IMR-90 (cell line): ENCODE data around the gene TDRD3. TPM values are rescaled to one million over a fixed set of nuclear protein-coding genes. Genes with fewer than 3 reads are reported as not detected.

ENCODE experiments used
- ATAC-seq: fragments of 200-7000 bp; cut with Tn5 transposase; 2 replicates; pipeline ENCODE4 v1.9.1; 2020; ENCODE audit warnings: low read depth, mild to moderate bottlenecking, moderate library complexity
- BruUV-seq: library from RNA; stranded (reverse); fragments of 400-500 nt; replicated peaks from 2 replicates; lab custom pipeline; 2021; lab: Mats Ljungman, UMichigan
- CTCF ChIA-PET: fragments of 300-600 bp; formaldehyde crosslinking; extraction: SDS; loops from one replicate; lab custom pipeline; 2021; ENCODE audit warnings: antibody characterized with exemption; lab: Yijun Ruan, JAX
- POLR2A ChIA-PET: fragments of 300-600 bp; sonication (Branson Sonifier 250); formaldehyde crosslinking; loops from one replicate; lab custom pipeline; 2022; ENCODE audit warnings: antibody characterized with exemption; ENCODE audit not compliant: unreplicated experiment; lab: Charles Lee
- DNase-seq: peaks from one replicate; pipeline ENCODE4 v3.0.0; 2013
- H2AFZ ChIP-seq: replicated peaks from 2 replicates; pipeline ENCODE3; 2013; ENCODE audit warnings: low read length, mild to moderate bottlenecking; ENCODE audit not compliant: poor library complexity
- H2AK5ac ChIP-seq: 2 replicates; pipeline ENCODE4 v1.6.1; 2013; ENCODE audit warnings: low read depth, low read length, inconsistent platforms
- H2AK9ac ChIP-seq: replicated peaks from 2 replicates; pipeline ENCODE3; 2013; ENCODE audit warnings: mild to moderate bottlenecking, low read depth, low read length, moderate library complexity; ENCODE audit not compliant: poor library complexity
- H2BK120ac ChIP-seq: 2 replicates; pipeline ENCODE4 v1.6.1; 2013; ENCODE audit warnings: low read depth, low read length, inconsistent platforms
- H2BK15ac ChIP-seq: 3 replicates; pipeline ENCODE4 v1.6.1; 2013; ENCODE audit warnings: low read depth, low read length, inconsistent platforms
- H2BK20ac ChIP-seq: 2 replicates; pipeline ENCODE4 v1.6.1; 2013; ENCODE audit warnings: low read depth, mild to moderate bottlenecking, inconsistent platforms, low read length, moderate library complexity
- H2BK5ac ChIP-seq: 2 replicates; pipeline ENCODE4 v1.6.1; 2013; ENCODE audit warnings: mild to moderate bottlenecking, low read depth, low read length, inconsistent platforms; ENCODE audit not compliant: poor library complexity, severe bottlenecking
- H3K14ac ChIP-seq: replicated peaks from 2 replicates; pipeline ENCODE4 v1.6.1; 2013; ENCODE audit warnings: low read depth, low read length, inconsistent platforms
- H3K18ac ChIP-seq: 2 replicates; pipeline ENCODE4 v1.6.1; 2013; ENCODE audit warnings: low read depth, low read length, control low read depth
- H3K23ac ChIP-seq: 2 replicates; pipeline ENCODE4 v1.6.1; 2013; ENCODE audit warnings: low read depth, low read length, inconsistent platforms
- H3K27ac ChIP-seq: 2 replicates; pipeline ENCODE4 v1.5.1; 2013; ENCODE audit warnings: mild to moderate bottlenecking, control low read depth, low read length; ENCODE audit not compliant: insufficient read depth
- H3K27me3 ChIP-seq: 2 replicates; pipeline ENCODE4 v1.6.1; 2013; ENCODE audit warnings: low read length; ENCODE audit not compliant: control insufficient read depth, insufficient read depth
- H3K36me3 ChIP-seq: 2 replicates; pipeline ENCODE4 v1.6.1; 2013; ENCODE audit warnings: low read length, mixed read lengths; ENCODE audit not compliant: control insufficient read depth, insufficient read depth
- H3K4ac ChIP-seq: 2 replicates; pipeline ENCODE4 v1.6.1; 2013; ENCODE audit warnings: low read depth, low read length, inconsistent platforms
- H3K4me1 ChIP-seq: 2 replicates; pipeline ENCODE4 v1.6.1; 2013; ENCODE audit warnings: low read length, mixed read lengths; ENCODE audit not compliant: control insufficient read depth, insufficient read depth
- H3K4me2 ChIP-seq: 2 replicates; pipeline ENCODE4 v1.6.1; 2013; ENCODE audit warnings: low read depth, mild to moderate bottlenecking, control low read depth, low read length, moderate library complexity
- H3K4me3 ChIP-seq: 2 replicates; pipeline ENCODE4 v1.5.1; 2013; ENCODE audit warnings: low read depth, mild to moderate bottlenecking, control low read depth, low read length, moderate library complexity; ENCODE audit not compliant: insufficient read depth
- H3K56ac ChIP-seq: 2 replicates; pipeline ENCODE4 v1.6.1; 2013; ENCODE audit warnings: low read length, inconsistent platforms; ENCODE audit not compliant: insufficient read depth; ENCODE audit errors: extremely low read depth
- H3K79me1 ChIP-seq, 2 experiments: 2 replicates each; pipeline ENCODE4 v1.6.1; 2013; ENCODE audit warnings: low read length in 2 of 2, inconsistent platforms in 1 of 2, low read depth in 1 of 2
- H3K9ac ChIP-seq: 2 replicates; pipeline ENCODE4 v1.6.1; 2013; ENCODE audit warnings: low read depth, low read length, control low read depth
- H3K9me1 ChIP-seq: 2 replicates; pipeline ENCODE4 v1.6.1; 2013; ENCODE audit warnings: low read length, inconsistent platforms; ENCODE audit not compliant: insufficient read depth
- H3K9me3 ChIP-seq: 2 replicates; pipeline ENCODE4 v1.6.1; 2013; ENCODE audit warnings: low read length; ENCODE audit not compliant: control insufficient read depth, insufficient read depth
- H4K20me1 ChIP-seq: 2 replicates; pipeline ENCODE4 v1.6.1; 2013; ENCODE audit warnings: low read length, inconsistent platforms; ENCODE audit not compliant: insufficient read depth
- H4K5ac ChIP-seq: 2 replicates; pipeline ENCODE4 v1.6.1; 2013; ENCODE audit warnings: mild to moderate bottlenecking, low read depth, low read length, control low read depth
- H4K8ac ChIP-seq, 2 experiments: 2 replicates each; pipeline ENCODE4 v1.6.1; 2013; ENCODE audit warnings: low read depth in 2 of 2, low read length in 2 of 2, control low read depth in 1 of 2, inconsistent platforms in 1 of 2
- H4K91ac ChIP-seq: 2 replicates; pipeline ENCODE4 v1.6.1; 2013; ENCODE audit warnings: low read depth, low read length, inconsistent platforms; ENCODE audit not compliant: insufficient read depth
- BHLHE40 ChIP-seq: fragments of 150-350 bp; IDR thresholded peaks from 2 replicates; pipeline ENCODE4 v1.6.1; 2016; ENCODE audit warnings: mild to moderate bottlenecking, low read depth, low read length
- CEBPB ChIP-seq: IDR thresholded peaks from 2 replicates; pipeline ENCODE4 v1.6.1; 2012; ENCODE audit warnings: low read depth, low read length, improper control_type of control experiment
- CHD1 ChIP-seq: IDR thresholded peaks from 2 replicates; pipeline ENCODE4 v1.6.1; 2012; ENCODE audit warnings: low read depth, low read length, improper control_type of control experiment
- CTCF ChIP-seq: conservative IDR thresholded peaks from 2 replicates; pipeline ENCODE4 v1.5.1; 2012; ENCODE audit warnings: mild to moderate bottlenecking, low read depth, low read length, improper control_type of control experiment
- ELK1 ChIP-seq: fragments of 150-350 bp; IDR thresholded peaks from 2 replicates; pipeline ENCODE4 v1.6.1; 2016; ENCODE audit warnings: low read depth, mild to moderate bottlenecking, low read length, moderate library complexity, borderline replicate concordance
- FOS ChIP-seq: fragments of 150-350 bp; IDR thresholded peaks from 2 replicates; pipeline ENCODE4 v1.6.1; 2016; ENCODE audit warnings: low read depth, low read length
- MAFK ChIP-seq: IDR thresholded peaks from 2 replicates; pipeline ENCODE4 v1.6.1; 2012; ENCODE audit warnings: low read depth, low read length, improper control_type of control experiment
- MAZ ChIP-seq: IDR thresholded peaks from 2 replicates; pipeline ENCODE4 v1.6.1; 2012; ENCODE audit warnings: low read depth, mild to moderate bottlenecking, low read length, improper control_type of control experiment, moderate library complexity, borderline replicate concordance
- MXI1 ChIP-seq: IDR thresholded peaks from 2 replicates; pipeline ENCODE4 v1.6.1; 2012; ENCODE audit warnings: low read depth, mild to moderate bottlenecking, low read length, moderate library complexity, borderline replicate concordance
- NFE2L2 ChIP-seq: fragments of 150-350 bp; IDR thresholded peaks from 2 replicates; pipeline ENCODE4 v1.6.1; 2016; ENCODE audit warnings: low read depth, mild to moderate bottlenecking, low read length
- POLR2A ChIP-seq: IDR thresholded peaks from 2 replicates; pipeline ENCODE4 v1.6.1; 2012; ENCODE audit warnings: mild to moderate bottlenecking, low read depth, low read length
- RAD21 ChIP-seq: IDR thresholded peaks from 2 replicates; pipeline ENCODE4 v1.6.1; 2012; ENCODE audit warnings: low read length, improper control_type of control experiment
- RCOR1 ChIP-seq: IDR thresholded peaks from 2 replicates; pipeline ENCODE4 v1.6.1; 2012; ENCODE audit warnings: mild to moderate bottlenecking, low read length, improper control_type of control experiment; ENCODE audit not compliant: insufficient replicate concordance
- RFX5 ChIP-seq: IDR thresholded peaks from 2 replicates; pipeline ENCODE4 v1.8.0; 2012; ENCODE audit warnings: low read depth, mild to moderate bottlenecking, low read length, moderate library complexity
- SMC3 ChIP-seq: fragments of 150-350 bp; IDR thresholded peaks from 2 replicates; pipeline ENCODE4 v1.6.1; 2016; ENCODE audit warnings: low read depth, mild to moderate bottlenecking, antibody characterized with exemption, low read length, moderate library complexity
- WGBS, 2 experiments: methylation state at CpG; one replicate each; pipeline versions ENCODE4 v1.1.5 to v1.1.7; 2013; ENCODE audit warnings: missing lambda C conversion rate in 2 of 2; ENCODE audit not compliant: insufficient read length in 1 of 2; ENCODE audit errors: extremely low coverage in 2 of 2; 5-methylcytosine and 5-hydroxymethylcytosine counted together
- dilution Hi-C: fragments of 300-500 bp; cut with HindIII; formaldehyde crosslinking; loops from one replicate; pipeline ENCODE4 v1.14.3; 2018; ENCODE audit warnings: low sequenced_read_pairs; ENCODE audit not compliant: unreplicated experiment
- in situ Hi-C: fragments of 300-500 bp; cut with MboI; formaldehyde crosslinking; loops from 3 replicates; pipeline ENCODE4 v1.14.3; 2019; ENCODE audit warnings: low sequenced_read_pairs, inconsistent platforms, mixed read lengths
- intact Hi-C: fragments of 100-400 bp; cut with micrococcal nuclease; formaldehyde crosslinking; loops from 2 replicates; pipeline ENCODE4 v1.10.0; 2022
- polyA plus RNA-seq, 3 experiments: library from polyadenylated mRNA; depleted of rRNA; stranded (reverse); fragments of >200 nt; gene quantifications; 2 replicates each; pipeline ENCODE4 v1.2.3, GENCODE V29; 2012; ENCODE audit warnings: low replicate concordance in 1 of 3
- total RNA-seq: library from RNA; depleted of rRNA; stranded (reverse); fragments of >200 nt; gene quantifications from 2 replicates; pipeline ENCODE4 v1.2.3, GENCODE V29; 2012
- TF ChIP-seq, protein P1 (sequence below): fragments of 150-350 bp; IDR thresholded peaks from 2 replicates; pipeline ENCODE4 v1.6.1; 2017; ENCODE audit warnings: mild to moderate bottlenecking, antibody characterized with exemption, low read length, low read depth

The TDRD3 gene
- total and polyA plus RNA-seq, 2 of the 4 experiments (the other 2 are of a cell fraction), result 3.9 to 12.0 TPM

- DNase-seq, result no peak
- Histone ChIP-seq H2BK20ac (no peak overlapping the region), H2AK9ac (no peak overlapping the region), H2AFZ (no peak overlapping the region), H3K79me1 (no peaks in the 10 kb centered on the region), H4K20me1 (no peaks in the 10 kb centered on the region), H3K56ac (no peak overlapping the region), H3K14ac (no peak overlapping the region), H4K5ac (no peak overlapping the region), H2AK5ac (no peak overlapping the region), H2BK120ac (no peak overlapping the region), H3K4me2 (no peak overlapping the region), H4K91ac (no peak overlapping the region), H3K18ac (no peak overlapping the region), H3K9me3 (no peaks in the 10 kb centered on the region), H3K4me1 (no peaks in the 10 kb centered on the region), H3K4ac (no peak overlapping the region), H3K27ac (no peak overlapping the region), H3K9me1 (no peaks in the 10 kb centered on the region), H3K23ac (no peak overlapping the region), H2BK5ac (no peak overlapping the region), H2BK15ac (no peak overlapping the region), H3K9ac (no peak overlapping the region), H3K27me3 (no peaks in the 10 kb centered on the region), H3K36me3 (no peaks in the 10 kb centered on the region), H3K4me3 (no peak overlapping the region), H4K8ac (no peak overlapping the region)
- intact Hi-C loops (no loop called here), in situ Hi-C loops (loop anchor here (10.0 kb wide), 1 partner anchor 145 kb away; no protein-coding TSS in a partner anchor), dilution Hi-C loops (no loop called here)
- ATAC-seq, result no peak
- no TSS peak for BruUV-seq
- POLR2A ChIA-PET, result no interaction called here
- no peak for TF ChIP-seq MAZ
- TF ChIP-seq SMC3, result no peak
- TF ChIP-seq MAFK, result no peak
- TF ChIP-seq FOS, result no peak
- TF ChIP-seq RFX5, result no peak
- TF ChIP-seq CTCF, result no peak
- no peak for TF ChIP-seq MXI1
- no peak for TF ChIP-seq ELK1
- TF ChIP-seq, protein P1, sequence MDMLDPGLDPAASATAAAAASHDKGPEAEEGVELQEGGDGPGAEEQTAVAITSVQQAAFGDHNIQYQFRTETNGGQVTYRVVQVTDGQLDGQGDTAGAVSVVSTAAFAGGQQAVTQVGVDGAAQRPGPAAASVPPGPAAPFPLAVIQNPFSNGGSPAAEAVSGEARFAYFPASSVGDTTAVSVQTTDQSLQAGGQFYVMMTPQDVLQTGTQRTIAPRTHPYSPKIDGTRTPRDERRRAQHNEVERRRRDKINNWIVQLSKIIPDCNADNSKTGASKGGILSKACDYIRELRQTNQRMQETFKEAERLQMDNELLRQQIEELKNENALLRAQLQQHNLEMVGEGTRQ, result no peak
- TF ChIP-seq NFE2L2, result no peak
- TF ChIP-seq RCOR1, result no peak
- TF ChIP-seq CHD1, result no peak
- TF ChIP-seq CEBPB, result no peak
- TF ChIP-seq POLR2A, result no peak
- no peak for TF ChIP-seq RAD21
- TF ChIP-seq BHLHE40, result no peak
- CTCF ChIA-PET, result no interaction called here
- no CpG with 5 or more reads among the region's 2 CpGs for WGBS, 2 experiments
Measured at GRCh38 chr13:60619461-60619860, 222.4 kb downstream of the TDRD3 start.
